Activated T-cell treated with anti-CD3 and anti-CD28 coated beads for 4 hours (primary cell): ENCODE measurements around the gene GTF2IRD1.
"Not testable (repeated sequence)": the region's sequence is repeated elsewhere in the genome, so short reads cannot be mapped to it uniquely, and the experiment has no call there.

Source experiments
- DNase-seq: peaks from one replicate; pipeline ENCODE4 v3.0.0-alpha.2; 2020

GTF2IRD1 gene

DNA sequence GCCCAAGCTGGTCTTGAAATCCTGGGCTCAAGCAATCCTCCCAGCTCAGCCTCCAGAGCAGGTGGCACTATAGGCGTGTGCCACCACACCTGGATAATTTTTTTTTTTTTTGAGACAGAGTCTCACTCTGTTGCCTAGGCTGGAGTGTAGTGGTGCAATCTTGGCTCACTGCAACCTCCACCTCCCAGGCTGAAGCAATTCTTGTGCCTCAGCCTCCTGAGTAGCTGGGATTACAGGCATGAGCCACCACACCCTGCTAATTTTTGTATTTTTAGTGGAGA, 16.5 kb upstream of the GTF2IRD1 start:
- not testable (repeated sequence) for DNase-seq

DNA sequence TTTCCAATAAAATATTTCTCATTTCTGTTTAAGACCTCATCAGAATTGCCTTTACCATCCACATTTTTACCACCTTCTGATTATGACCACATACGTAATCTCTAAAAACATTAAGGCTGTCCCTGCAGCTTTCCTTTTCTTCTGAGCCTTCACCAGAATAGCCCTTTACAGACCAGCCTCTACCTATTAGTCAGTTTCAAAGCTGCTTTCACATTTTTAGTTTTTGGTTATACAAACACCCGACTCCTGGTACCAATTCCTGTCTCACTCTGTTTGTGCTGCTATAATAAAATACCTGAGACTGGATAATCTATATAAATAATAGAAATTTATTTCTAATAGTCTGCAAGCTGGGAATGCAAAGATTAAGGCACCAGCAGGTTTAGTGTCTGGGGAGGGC, 15.4 kb upstream of the GTF2IRD1 start:
- no peak for DNase-seq

DNA sequence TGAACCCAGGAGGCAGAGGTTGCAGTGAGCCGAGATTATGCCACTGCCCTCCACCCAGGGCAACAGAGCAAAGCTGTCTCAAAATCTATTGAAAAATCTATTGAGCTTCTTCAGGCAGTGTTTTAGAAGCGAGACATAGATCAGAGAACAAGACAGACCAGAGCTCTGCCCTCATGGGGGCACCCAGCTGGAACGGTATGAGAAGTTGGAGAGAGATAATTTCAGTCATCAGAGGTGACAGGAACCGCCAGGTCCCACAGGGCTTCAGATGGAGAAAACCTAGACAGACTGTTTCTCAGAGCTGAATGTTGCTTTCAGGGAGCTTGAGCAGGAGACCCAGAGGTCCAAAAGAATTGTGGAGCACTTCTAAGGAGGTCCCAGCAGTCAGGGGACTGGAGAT, 14.2 kb upstream of the GTF2IRD1 start:
- no peak for DNase-seq

DNA sequence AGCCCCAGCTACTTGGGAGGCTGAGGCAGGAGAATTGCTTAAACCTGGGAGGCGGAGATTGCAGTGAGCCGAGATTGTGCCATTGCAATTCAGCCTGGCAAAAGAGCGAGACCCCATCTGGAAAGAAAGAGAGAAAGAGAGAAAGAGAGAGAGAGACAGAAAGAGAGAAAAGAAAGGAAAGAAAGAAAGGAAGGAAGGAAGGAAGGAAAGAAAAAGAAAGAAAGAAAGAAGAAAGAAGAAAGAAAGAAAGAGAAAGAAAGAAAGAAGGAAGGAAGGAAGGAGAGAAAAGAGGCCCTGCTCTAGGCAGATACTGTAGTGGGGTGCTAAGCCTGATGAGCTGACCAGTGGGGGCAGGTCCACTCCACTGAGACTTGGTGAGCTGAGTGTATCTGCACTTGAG, 13.6 kb upstream of the GTF2IRD1 start:
- DNase-seq: not testable (repeated sequence)

DNA sequence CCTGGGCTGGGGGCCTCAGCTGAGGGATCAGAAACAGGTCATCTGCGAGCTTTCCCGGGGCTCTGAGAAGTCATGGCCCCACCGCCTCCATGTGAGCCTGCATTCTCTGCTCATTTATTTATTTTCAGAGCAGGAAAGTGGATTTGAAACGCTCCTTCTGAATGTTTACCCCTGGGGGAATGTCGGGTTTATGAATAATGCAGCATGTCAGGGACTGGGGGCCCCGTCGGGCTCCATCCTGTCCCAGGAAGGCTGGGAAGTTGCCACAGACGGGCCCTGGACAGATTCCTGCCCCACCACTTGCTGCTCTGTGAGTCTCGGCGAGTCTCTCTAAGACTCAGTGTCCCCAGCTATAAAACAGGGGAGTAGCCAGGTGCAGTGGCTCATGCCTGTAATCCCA, 11.9 kb upstream of the GTF2IRD1 start:
- DNase-seq: no peak

DNA sequence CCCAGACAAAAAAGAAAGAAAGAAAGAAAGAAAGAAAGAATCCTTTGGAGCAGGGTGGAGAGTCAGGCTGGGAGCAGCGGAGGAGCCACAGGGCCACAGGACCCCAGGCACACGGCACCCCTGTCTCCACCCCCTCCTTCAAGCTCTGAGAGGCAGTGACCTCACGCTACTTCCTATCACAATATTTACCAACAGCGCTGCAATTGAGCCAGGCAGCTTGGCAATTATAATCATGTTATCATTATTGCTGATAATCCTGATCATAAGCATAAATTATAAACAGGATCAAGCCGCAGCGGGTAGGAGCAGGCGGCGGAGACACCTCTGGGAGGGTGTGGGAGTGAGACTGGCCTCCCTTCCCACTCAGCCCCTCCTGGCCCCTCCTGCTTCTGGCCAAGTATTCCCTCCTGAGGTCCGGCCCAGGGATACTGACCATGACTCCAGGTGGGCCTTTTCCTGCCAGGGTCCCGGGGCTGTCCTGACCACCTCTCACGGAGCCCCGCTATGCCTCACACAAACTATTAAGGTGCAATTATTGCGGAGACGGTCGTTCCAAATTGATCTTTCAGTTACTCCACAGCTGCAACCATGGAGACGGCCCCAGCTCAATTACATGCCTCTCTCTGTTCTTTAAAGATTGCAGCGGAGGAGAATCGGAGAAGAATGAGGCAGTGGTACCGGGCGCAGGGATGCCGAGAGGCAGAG, 10.0 kb upstream of the GTF2IRD1 start:
- DNase-seq: no peak

DNA sequence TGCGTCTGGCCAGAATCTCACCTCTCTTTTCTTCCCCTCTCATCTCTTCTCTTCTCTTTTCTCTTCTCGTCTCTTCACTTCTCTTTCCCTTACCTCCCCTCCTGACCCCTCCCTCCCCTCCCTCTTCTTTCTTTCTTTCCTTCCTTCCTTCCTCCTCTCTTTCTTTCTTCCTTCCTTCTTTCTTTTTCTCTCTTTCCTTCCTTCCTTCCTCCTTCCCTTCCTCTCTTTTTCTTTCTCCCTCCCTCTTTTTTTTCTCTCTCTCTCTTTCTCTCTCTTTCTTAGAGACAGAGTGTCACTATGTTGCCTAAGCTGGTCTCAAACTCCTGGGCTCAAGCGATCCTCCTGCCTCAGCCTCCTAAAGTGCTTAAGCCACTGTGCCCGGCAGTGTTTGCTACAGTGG, 4.6 kb upstream of the GTF2IRD1 start:
- no peak for DNase-seq

DNA sequence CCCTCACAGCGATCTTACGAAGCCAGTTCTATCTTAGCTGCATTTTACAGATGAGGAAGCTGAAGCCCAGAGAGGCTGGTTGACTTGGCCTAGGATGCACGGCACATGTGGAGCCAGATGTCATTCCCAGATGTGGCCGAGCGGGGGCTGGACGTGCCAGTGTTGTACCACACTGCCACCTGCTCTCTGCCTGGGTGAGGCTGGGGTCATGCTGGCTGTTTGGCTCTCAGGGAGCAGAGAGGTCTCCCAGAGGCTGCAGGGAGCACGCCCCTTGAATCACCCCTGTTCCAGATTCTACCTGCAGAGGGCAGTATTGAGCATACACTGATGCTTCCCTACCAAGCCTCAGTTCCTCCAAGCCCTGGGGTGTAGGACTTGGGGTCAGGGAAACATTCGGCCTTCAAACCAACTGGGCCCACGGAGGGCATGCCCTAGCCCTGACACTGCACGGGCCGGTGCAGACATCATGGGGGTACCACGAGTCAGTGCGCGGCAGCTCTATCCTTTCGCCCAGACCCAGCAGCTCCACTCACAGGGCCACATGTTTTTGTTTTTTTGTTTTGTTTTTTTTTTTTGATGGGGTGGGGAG, 3.8 kb upstream of the GTF2IRD1 start:
- peak; percentile 68 for DNase-seq

DNA sequence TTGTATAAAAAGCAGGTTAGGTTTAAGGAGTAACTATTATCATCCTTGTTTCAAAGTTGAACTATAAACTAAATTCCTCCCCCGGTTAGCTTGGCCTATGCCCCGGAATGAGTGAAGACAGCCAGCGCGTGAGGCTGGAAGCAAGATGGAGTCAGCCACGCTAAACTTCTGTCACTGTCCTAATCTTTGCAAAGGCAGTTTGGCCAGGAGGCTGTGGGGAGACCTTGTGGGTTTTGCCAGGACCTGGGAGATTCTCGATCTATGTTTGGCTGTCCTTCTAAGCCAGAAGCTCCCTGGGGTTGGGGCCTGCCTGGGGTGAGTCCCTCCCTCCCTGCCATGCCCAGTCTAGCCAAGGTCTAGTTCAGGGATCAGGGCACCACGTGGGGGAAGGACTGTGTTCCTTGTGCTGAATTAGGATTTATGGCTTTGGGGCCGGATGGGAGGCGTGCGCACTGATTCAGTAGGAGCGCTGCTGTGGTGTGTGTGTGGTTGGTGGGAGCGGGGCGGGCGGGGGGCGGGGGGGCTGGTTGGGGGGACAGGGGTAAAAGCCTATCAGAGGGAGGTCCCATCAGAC, 871 bp upstream of the GTF2IRD1 start:
- peak; percentile 2 for DNase-seq

DNA sequence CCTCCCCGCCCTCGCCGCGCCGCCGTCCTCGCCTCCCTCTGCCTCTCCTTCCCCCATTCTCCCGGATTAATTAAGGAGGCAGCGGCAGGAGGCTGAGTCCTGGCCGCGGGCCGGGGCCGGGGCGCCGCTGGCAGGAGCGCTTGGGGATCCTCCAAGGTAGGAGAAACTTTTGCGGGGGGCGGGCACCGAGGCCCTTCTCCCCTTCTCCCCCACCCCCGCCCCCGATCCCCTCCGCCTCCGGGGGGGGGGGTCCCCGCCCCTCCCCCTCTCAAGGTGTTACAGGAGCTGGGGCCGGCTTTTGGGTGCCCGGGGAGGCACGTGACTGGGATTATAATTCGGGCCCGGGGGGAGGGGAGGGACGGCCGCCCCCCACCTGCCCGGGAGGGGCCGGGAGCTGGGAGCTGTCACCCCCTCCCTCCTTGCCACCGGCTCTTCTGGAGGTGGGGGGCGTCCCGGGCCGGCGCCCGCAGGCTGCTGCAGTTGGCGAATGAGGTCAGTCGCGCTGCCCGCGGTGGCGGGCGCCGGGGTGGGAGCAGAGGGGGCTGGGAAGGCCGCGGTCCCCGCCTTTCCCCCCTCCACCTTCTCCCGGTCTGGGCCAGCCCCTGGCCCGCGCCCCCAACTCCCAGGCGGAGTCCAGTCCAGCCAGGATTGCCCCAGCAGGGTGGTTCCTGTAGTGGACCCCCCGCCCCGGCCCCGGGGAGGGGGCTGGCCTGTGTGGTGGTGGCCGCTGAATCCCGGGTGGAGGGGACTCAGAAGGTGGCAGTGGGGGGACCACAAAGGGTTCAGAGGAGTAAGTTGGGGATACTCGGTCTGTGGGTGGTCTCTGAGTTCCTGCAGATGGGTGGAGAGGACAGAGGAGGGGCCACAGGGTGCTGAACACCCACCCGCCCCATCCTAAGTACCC, 567 bp downstream of the GTF2IRD1 start:
- no peak for DNase-seq

DNA sequence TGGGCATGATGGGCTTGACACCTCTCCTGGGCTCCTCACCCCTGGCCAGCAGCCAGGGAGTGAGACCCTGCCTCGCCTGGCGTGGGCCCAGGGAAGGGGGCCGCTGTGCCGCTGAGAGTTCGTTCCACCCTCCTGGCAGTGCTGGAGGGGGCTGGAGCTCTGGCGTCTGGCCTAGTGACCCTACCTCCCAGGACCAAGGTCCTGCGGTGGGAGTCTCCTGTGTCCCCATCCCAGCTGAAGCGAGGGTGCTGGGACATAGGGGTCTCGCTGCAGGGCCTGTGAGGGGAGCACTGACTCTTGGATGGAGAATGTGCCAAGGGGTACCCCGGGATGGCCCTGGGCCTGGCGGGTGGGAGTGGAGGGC, 1.2 kb downstream of the GTF2IRD1 start:
- DNase-seq: no peak

DNA sequence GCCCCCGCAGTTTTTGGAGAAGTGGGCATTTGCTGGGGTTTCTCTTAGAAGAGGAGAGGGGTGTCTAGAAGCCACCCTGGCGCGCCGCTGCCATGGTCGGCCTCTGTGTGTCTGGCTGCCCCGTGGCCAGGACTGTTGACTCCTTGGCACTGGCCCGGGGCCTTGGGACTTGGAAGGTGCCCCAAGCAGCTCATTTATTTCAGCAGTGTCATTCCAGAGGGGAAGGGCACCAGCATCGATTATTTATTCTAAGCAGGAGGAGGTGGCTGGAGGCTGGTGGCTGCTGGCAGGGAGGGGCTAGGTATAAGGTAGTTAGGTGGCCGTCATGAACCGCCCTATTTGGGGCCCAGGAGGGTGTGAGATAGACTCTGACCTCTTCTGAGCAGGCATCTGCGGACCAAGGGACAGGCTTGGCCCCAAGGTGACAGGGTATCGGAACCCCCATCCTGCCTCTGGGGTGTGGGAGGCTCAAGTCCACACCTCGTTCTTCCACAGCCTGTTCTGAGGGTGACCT, 1.6 kb downstream of the GTF2IRD1 start:
- no peak for DNase-seq

DNA sequence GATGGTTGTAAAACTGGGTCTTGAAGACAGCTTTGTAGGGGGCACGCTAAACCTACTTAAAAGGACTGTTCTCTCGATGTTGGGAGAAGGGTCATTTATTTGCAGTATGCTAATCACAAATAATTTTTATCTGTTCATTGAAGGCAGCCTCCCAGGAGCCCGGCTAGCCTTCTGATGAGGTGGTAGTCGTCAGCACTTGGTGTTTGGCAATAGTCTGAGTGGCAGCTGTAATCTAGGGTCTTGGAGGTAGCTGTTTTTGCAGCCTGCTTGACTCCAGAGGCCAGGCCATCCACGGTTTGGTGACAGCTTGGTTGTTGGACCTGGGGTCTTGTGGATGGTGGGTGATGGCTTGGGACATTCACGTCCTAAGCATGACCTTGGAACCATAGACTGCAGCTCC, 2.2 kb downstream of the GTF2IRD1 start:
- no peak for DNase-seq

DNA sequence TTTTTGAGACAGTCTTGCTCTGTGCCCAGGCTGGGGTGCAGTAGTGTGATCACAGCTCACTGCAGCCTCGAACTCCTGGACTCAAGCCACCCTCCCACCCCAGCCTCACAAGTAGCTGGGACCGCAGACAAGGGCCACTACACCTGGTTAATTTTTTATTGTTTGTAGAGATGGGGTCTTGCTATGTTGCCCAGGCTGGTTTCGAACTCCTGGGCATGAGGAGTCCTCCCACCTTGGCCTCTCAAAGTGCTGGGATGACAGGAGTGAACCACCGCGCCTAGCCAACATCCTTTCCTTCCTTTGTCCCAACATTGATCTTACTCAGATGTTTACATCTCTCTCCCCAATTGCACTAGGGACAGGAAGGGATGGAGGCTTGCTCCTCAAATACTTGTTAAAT, 3.3 kb downstream of the GTF2IRD1 start:
- DNase-seq: no peak

DNA sequence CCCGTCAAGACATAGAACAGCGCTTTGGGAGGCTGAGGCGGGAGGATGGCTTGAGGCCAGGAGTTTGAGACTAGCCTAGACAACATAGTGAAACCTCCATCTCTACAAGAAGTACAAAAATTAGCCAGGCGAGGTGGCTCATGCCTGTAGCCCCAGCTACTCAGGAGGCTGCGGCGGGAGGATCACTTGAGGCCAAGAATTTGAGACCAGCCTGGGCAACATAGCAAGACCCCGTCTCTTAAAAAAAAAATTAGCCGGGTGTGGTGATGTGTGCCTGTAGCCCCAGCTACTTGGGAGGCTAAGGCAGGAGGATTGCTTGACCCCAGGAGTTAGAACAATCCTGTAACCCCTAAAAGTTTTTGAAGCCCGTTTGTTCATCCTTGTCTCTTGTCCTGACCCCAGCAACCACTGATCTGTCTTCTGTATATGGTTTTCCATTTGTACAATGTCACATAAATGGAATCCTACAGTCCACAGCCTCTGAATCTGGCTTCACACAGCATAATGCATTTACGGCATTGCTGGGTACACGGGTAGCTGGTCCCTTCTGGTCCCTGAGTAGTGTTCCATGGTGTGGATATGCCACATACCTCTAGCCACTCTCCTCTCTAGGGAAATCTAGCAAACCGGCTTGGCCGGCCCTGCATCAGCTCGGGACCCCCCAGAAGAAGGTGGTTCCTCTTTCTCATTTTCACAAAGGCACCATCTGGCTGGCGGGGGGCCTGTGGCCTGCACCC, 8.4 kb downstream of the GTF2IRD1 start:
- DNase-seq: no peak

DNA sequence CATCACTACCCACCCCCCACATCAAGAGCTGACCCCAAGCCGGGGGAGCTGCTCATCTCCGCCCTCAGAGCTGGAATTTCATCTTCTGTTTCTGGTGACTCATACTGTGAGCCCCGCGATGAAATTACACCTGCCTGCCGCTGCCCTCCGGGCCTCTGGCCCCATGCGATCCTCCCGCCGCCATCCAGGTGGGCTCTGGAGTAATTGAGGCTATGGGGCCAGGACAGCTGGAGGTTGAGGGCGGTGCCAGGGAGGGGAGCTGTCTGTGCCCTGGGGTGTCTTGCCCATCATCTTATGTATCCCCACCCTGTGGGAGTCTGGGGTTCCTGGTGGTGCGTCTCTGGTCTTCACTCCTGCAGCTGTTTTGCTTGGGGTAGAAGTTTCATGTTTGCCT, 9.0 kb downstream of the GTF2IRD1 start:
- DNase-seq: no peak

DNA sequence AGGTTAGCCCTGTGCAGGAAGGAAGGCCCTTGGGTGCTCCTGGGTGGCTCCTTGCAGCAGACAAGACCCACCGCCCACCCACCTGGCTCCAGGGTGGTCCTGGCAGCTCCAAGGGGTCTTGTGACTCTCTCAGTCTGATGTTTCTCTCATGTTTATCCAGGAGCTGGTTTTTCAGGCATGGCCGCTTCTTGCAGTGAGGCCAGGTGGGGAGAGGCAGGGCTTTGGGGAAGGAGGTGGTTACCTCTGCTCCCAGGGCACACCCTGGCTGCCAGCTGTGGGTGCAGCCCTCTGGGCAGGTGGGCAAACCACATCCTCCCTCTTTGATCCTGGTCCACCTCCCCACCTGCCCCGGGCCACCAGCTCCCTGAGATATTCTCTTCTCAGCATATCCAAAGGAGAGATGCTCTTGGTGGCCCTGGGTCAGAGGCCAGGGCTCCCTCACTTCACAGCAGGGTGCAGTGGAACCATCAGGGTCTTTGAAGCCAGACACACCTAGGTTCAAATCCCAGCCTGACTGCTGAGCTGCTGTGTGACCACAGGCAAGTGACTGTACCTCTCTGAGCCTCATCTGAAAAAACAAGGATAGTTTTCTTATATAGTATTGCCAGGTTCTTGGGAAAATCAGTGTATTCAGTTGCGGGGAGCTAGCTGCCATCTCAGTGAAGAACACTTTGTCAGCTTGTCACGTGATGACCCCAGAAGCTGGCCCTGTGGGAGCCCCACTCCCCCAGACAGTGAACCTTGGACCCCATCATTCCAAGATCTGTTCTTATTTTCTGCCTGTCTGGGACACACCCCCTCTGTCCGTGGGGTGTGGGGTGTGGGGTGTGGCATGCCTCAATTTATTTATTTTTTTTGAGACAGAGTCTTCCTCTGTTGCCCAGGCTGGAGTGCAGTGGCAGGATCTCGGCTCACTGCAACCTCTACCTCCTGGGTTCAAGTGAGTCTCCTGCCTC, 11.5 kb downstream of the GTF2IRD1 start:
- no peak for DNase-seq

DNA sequence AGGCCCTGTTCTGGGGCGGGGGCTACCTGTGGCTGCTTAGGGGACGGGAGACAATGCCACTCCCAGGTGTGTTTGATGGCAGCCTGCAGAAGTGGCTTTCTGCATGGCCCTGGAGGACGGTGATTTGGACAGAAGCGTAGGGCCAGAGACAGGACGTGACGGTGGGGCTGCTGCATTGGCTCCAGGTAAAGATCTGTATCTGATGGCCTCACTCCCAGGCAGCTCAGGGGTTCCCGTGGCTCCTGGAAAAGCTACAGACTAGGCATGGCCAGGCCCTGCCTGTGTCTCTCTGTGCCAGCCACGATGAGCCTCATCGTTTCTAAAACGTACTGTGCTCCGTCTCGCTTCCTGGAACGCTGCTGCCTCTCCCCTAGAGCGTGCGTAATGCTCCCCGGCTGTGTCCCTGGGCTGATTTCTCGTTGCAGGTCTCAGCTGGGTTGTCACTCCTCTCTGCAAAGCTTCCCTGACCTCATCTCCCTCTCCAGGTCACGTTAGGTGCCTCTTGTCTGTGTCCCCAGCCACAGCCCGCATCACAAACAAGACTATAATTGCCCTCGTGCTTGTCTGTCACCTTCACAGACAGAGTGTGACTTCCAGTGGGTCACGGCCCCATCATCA, 12.6 kb downstream of the GTF2IRD1 start:
- no peak for DNase-seq

DNA sequence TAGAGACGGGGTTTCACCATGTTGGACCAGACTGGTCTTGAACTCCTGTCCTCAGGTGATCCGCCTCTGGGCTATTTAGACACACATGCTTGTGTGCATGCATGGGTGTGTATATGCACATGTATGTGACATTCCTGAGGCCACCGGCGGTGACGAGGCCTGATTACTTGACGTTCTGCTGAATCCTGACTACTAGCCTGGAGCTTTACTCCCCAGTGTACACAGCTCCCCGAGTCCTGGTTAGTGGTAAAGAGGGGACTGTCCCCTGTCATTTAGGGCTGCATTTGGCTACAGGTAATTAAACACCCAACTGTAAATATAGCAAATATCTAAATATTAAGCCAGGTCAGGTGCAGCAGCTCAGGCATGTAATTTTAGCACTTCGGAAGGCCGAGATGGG, 14.2 kb downstream of the GTF2IRD1 start:
- DNase-seq: no peak

DNA sequence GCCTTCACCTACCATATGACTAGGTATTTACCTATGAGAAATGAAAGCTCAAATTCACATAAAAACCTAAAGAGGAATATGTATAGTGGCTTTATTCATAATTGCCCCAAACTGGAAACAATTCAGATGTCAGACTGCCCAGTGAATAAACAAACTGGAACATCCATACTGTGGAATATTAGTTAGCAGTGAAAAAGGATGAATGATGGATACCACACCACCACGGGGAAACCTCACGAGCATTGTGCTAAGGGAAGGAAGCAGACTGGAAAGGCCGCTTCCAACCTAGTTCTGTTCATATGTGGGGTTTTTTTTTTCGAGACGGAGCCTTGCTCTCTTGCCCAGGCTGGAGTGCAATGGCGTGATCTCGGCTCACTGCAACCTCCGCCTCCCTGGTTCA, 16.8 kb downstream of the GTF2IRD1 start:
- DNase-seq: no peak

DNA sequence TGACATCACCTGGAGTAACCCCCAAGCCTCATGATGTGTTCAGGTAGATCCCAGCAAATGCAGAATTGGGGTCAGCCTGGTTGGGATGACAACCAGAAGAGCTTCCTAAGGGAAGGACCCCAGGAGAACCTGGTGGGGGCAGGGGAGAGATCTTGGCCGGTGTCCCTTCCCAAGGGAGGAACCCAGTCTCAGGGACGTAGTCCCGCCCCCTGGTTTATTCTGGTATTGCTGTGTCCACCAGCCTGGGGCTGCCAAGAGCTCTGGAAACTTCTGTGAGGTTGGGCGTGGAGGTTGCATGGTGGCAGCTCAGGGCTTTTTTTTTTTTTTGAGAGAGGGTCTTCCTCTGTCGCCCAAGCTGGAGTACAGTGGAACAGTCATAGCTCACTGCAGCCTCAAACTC, 19.4 kb downstream of the GTF2IRD1 start:
- DNase-seq: no peak
